HG03521 (cell line): ENCODE measurements around the gene KCNJ11.

Source experiments
- ATAC-seq: cut with Tn5 transposase; IDR thresholded peaks from one replicate; pipeline ENCODE4 v1.9.1; 2021; ENCODE audit warnings: mild to moderate bottlenecking, moderate library complexity; ENCODE audit not compliant: unreplicated experiment

Gene KCNJ11

DNA sequence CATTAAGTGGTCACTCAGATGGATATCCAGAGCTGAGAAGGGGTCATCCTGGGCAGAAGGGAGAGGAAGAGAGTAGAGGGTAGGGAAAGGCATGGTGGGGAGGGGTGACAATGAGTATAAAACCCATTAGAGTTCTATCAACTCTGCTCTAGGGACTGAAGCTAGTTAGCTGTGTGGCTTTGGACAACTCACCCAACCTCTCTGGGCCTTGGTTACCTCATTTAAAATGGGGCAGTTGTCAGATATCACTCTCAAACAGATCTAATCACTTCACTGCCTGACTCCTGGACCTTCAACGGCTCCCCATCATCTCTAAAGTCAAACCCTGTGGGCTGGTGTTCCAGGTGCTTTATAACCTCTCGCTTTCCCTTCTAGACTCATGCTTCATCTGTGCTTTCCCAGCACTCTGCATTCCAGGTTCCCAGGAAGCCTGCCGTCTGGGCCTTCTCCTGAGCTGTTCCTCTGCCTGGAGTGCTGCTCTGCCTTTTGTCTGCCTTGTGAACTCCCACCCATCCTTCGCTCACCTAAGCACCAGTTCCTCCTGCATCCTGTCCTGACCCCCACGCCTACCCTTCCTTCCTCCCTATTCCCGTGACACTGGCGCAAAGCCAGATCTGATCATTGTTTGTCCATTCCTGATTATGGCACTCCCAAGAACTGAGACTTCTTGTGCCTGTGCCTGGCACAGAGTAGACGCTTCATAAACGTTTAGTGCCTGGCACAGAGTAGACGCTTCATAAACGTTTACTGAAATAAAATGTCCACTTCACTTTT, 22.3 kb upstream of the KCNJ11 start:
- no peak for ATAC-seq

DNA sequence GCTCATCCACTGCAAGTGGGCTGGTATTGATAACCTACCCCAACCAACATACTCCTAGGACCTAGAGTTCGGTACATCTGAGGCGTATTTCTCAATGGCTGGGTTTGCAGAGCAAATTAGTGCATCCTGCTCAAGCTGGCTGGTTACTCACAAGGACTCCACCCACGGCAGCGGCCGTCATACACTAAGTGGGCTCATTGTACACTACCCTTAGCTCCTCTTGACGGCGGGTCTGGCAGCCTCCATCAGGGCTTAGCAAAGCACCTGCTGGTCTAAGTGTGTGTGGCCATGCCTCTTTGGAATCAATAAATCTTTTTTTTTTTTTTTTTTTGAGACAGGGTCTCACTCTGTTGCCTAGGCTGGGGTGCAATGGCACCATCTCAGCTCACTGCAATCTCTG, 20.2 kb upstream of the KCNJ11 start:
- no peak for ATAC-seq

DNA sequence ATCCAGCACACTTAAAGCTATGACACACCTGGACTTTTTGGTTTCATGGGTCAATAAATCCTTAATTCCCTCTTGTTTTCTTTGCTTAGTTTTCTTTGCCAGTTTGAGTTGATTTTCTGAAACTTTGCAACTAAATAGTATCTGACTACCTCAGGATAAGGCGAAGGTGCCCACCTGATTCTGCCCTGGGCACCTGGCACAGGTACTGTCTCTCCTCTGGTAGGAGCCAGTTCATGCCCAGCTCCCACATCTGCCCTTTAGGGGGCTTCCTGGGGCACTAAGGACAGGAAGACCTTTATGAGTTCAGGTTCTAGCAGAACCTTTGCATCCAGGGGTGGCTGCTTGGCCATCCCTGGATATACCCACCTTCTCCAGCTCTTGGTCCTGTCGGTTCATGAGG, 19.6 kb upstream of the KCNJ11 start:
- no peak for ATAC-seq

- no peak for ATAC-seq
Measured at GRCh38 chr11:17407575-17407974, 19.1 kb upstream of the KCNJ11 start.

GRCh38 chr11:17406818-17407149, 18.3 kb upstream of the KCNJ11 start:
- no peak for ATAC-seq

GRCh38 chr11:17406082-17406817, 17.8 kb upstream of the KCNJ11 start:
- ATAC-seq, result no peak

- ATAC-seq, result no peak
Measured at GRCh38 chr11:17405232-17406005, 17.0 kb upstream of the KCNJ11 start.

GRCh38 chr11:17403980-17404759, 15.7 kb upstream of the KCNJ11 start:
- ATAC-seq, result no peak

GRCh38 chr11:17402486-17402885, 14.0 kb upstream of the KCNJ11 start:
- no peak for ATAC-seq

GRCh38 chr11:17401841-17402240, 13.4 kb upstream of the KCNJ11 start:
- ATAC-seq, result no peak

- no peak for ATAC-seq
Measured at GRCh38 chr11:17401316-17401715, 12.9 kb upstream of the KCNJ11 start.

- ATAC-seq, result no peak
Measured at GRCh38 chr11:17400048-17400775, 11.8 kb upstream of the KCNJ11 start.

- ATAC-seq, result no peak
Measured at GRCh38 chr11:17399236-17399635, 10.8 kb upstream of the KCNJ11 start.

DNA sequence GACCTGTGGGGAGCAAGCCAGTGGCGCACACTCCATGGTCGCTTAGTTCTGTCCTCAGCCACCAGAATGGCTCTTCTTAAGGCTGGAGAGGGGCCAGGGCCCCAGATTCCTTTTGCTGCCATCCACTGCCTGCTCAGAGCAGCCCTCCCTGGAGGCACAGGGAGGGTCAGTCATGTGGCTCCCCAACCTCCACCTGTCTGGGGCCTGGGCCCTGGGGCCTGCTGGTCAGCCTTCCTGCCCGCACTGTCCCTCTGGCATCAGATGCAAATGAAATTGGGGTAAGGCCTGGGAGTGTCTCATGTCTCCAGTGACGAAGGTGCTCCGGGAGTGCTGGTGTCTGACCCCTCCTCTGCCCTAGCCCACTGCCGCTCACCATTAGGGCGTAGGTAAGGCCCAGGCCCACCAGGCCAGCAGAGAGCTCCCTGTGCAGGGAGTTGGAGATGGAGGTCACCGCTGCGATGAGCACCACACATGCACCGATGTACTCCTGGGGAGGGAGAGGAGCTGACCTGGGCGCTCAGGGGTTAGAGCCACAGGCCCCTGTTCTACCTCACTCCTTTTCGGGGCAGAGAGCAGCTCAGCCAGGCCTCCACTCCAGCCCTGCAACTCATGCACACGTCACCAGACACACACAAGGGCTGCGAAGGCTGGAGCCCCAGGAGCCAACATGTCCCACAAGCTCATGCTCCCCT, 9.0 kb upstream of the KCNJ11 start:
- ATAC-seq, result no peak

GRCh38 chr11:17396598-17397310, 8.3 kb upstream of the KCNJ11 start:
- no peak for ATAC-seq

GRCh38 chr11:17395978-17396377, 7.5 kb upstream of the KCNJ11 start:
- no peak for ATAC-seq

DNA sequence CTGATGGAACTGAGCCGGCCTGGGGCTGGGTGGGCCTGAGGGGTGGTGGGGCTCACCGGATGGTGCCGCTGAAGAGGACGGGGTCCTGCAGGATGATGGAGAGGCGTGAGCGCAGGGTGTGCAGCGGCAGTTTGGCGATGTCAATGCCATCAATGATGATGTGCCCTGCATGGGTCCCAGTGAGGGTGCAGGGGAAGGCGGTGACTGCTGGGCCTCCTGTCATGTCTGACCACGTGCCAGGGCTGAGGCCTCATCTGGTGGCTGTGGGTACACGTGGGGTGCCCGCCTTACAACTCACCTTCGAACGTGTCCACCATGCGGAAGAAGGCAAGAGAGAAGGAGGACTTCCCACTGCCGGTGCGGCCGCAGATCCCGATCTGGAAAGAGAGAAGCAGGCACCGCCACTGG, 7.1 kb upstream of the KCNJ11 start:
- ATAC-seq, result no peak

DNA sequence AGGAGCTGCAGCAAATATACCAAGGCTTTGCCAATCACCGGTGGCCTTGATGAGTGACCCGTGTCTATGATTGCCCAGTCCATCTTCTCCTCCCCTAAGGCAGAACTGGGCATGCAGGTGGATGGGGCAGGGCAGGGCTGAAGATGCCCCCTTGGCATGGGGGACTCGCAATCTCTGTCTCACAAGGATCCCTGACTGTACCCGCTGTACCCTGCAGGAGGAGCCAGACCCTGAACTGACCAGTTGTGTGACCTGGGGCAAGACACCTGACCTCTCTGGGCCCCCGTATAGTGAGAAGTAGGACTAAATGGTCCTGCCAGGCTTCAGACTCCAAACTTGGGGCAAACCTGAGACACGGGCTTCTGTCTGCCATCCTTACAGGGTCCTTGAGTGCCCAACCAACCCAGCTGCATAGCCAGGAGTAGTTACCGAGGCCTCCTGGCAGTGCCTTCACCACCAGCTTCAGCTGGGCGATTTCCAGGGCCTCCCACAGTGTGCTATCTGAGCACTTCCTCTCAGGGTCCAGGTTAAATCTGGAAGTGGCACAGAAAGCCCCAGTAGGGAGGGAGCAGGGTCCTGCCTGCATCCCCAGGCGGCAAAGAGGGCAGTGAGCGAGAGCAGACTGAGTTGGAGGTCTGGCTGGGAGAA, 6.4 kb upstream of the KCNJ11 start:
- no peak for ATAC-seq

DNA sequence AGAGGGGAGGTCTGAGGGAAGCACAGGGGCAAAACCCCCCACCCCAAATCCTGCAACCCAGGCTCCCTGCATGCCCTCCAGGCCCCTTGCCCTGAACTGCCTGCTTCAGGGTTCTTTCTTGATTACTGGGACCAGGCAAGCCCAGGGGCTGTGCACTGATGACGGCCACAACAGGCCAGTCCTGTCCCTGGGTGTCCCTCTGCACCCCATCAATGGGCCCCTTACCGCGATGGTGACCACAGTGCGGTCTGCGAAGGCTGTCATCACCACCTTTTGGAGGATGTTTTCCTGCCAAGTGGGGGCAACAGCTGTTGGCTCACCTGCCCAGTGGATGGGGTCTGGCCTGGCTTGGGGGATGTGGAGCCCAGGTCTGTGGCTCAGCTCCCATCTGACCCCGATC, 5.0 kb upstream of the KCNJ11 start:
- no peak for ATAC-seq
